T-helper 9 cell (primary cell): Measurements from ENCODE around the gene UGP2.
"Not testable (repeated sequence)": the region's sequence is repeated elsewhere in the genome, so short reads cannot be mapped to it uniquely, and the experiment has no call there.

Experiments used
- DNase-seq: peaks from one replicate; pipeline ENCODE4 v3.0.0-alpha.2; 2020

UGP2 gene

DNA sequence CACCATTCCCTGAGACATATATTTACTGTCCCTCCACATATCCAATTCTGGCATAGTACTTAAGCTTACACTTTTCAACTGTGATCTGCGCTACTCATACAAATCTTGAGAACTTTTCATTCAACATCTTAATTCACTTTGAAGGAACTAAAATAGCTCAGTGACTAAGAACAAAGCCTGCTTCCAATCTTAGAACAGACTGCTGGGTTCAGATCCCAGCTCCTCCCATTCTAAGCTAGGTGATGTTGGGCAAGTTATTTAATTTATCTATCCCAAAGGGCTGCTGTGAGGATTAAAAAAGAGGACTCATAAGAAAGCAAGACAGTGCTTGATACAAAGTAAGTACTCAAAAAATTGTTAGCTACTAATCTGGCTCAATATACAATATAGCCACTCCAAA, 57.9 kb downstream of the UGP2 start:
- DNase-seq = no peak

DNA sequence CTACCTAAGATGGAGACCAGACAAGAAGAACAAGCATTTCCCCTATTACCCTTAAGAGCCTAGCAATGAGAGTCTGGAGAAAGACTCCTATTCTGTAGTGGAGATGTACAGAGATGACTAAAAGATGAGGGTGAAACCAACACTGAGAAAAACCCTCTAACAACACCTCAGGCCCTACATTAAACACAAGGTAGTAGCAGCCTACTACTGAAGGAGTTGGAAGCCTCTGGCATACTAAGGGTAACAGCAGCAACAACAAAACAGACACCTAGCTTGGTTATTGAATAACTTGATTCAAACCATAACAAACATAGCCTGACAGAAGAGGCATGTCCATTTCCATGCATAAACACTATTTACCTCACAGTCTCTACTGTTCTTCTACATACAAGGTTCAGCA, 60.5 kb downstream of the UGP2 start:
- no peak for DNase-seq

DNA sequence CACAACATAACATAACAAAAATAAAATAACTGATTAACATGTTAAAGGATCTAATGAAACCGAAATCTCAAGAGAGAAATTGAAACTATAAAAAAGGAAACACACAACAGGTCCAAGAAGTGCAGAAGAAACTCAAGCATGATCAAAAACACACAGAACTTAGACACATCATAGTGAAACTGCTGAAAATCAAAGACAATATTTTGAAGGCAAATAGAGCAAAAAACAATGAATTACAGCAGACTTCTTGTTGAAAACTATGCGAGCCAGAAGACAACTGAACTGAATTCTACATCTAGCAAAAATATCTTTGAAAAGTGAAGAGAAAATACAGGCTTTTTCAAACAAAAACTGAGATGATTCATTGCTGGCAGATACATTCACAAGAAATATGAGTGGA, 61.3 kb downstream of the UGP2 start:
- no peak for DNase-seq

DNA sequence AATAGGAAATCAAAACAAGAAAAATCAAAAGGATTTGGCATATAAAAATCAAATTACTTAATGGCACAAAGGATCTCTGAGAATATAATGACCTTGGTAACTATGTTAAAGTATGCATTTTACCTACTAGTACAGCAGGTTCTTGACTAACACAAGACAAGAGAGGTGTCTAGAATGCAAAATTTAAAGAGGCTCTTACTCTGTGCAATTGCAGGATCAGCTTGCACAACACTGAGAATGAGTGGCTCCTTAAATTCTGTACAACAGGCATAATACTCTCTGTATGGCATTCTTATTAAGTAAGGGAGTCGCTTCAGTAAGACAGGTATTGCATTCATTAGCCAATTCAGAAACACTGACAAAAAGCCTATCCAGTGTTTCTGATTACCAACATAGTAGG, 72.6 kb downstream of the UGP2 start:
- DNase-seq = no peak

- no peak for DNase-seq
These were observed 85.1 kb downstream of the UGP2 start for GRCh38 chr2:63926815-63927214.

DNA sequence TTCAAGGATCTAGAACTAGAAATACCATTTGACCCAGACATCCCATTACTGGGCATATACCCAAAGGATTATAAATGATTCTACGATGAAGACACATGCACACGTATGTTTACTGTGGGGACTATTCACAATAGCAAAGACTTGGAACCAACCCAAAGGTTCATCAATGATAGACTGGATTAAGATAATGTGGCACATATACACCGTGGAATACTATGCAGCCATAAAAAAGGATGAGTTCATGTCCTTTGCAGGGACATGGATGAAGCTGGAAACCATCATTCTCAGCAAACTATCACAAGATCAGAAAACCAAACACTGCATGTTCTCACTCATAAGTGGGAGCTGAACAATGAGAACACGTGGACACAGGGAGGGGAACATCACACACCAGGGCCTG, 90.4 kb downstream of the UGP2 start:
- DNase-seq = not testable (repeated sequence)
